Limb (tissue), 2 donors: ENCODE results near the gene DNAJC11.

ENCODE experiments used
- DNase-seq, 2 donors: peaks; one replicate each; pipeline ENCODE4 v3.0.0-alpha.2; 2016; ENCODE audit errors: extremely low spot score in 2 of 2

Gene DNAJC11

GRCh38 chr1:6624710-6625583 lies 76.7 kb downstream of the DNAJC11 start, which contains the start of gene THAP3:
TSS of gene THAP3 (plus strand) at chr1:6624868. CDS start at chr1:6625219, 351 bp downstream.
- DNase-seq: peak; percentile 78 to 93

GRCh38 chr1:6623269-6623965 lies 78.2 kb downstream of the DNAJC11 start:
- DNase-seq: no peak

GRCh38 chr1:6622396-6623152 lies 79.0 kb downstream of the DNAJC11 start:
- DNase-seq: no peak

GRCh38 chr1:6621429-6622391 lies 79.9 kb downstream of the DNAJC11 start:
- no peak for DNase-seq

GRCh38 chr1:6619045-6619444 lies 82.6 kb downstream of the DNAJC11 start:
- no peak for DNase-seq

- peak in 1 of 2 donors; percentile 51 for DNase-seq
Measured at GRCh38 chr1:6614929-6615785, 86.5 kb downstream of the DNAJC11 start.

GRCh38 chr1:6614019-6614928 lies 87.3 kb downstream of the DNAJC11 start:
- DNase-seq: peak; percentile 30 to 79

GRCh38 chr1:6613361-6614018 lies 88.1 kb downstream of the DNAJC11 start, which contains the start of gene PHF13:
TSS of gene PHF13 (plus strand) at chr1:6613731. CDS start at chr1:6614067, 336 bp downstream.
- peak; percentile 98 to 100 for DNase-seq

- DNase-seq: peak in 1 of 2 donors; percentile 68
Measured at GRCh38 chr1:6612641-6613360, 88.8 kb downstream of the DNAJC11 start.

- DNase-seq: peak in 1 of 2 donors; percentile 80
Measured at GRCh38 chr1:6603915-6604558, 97.6 kb downstream of the DNAJC11 start.

GRCh38 chr1:6603238-6603914 lies 98.2 kb downstream of the DNAJC11 start:
- DNase-seq: peak; percentile 83 to 85

GRCh38 chr1:6602669-6603237 lies 98.9 kb downstream of the DNAJC11 start, which contains the start of gene KLHL21:
TSS of gene KLHL21 (minus strand) at chr1:6602869. CDS start at chr1:6602817, 52 bp downstream.
- DNase-seq: peak; percentile 89 to 91

GRCh38 chr1:6601923-6602668 lies 99.5 kb downstream of the DNAJC11 start:
- DNase-seq: no peak

- DNase-seq: peak in 1 of 2 donors; percentile 69
Measured at GRCh38 chr1:6601049-6601922, 100.3 kb downstream of the DNAJC11 start.
